HG02943 (cell line): Measurements from ENCODE around the gene ADAMTS19.
"Not testable (repeated sequence)": the region's sequence is repeated elsewhere in the genome, so short reads cannot be mapped to it uniquely, and the experiment has no call there.

Experiments used
- ATAC-seq: cut with Tn5 transposase; IDR thresholded peaks from one replicate; pipeline ENCODE4 v1.9.1; 2021; ENCODE audit warnings: mild to moderate bottlenecking, low read depth, moderate library complexity; ENCODE audit not compliant: unreplicated experiment

Gene ADAMTS19, protein sequence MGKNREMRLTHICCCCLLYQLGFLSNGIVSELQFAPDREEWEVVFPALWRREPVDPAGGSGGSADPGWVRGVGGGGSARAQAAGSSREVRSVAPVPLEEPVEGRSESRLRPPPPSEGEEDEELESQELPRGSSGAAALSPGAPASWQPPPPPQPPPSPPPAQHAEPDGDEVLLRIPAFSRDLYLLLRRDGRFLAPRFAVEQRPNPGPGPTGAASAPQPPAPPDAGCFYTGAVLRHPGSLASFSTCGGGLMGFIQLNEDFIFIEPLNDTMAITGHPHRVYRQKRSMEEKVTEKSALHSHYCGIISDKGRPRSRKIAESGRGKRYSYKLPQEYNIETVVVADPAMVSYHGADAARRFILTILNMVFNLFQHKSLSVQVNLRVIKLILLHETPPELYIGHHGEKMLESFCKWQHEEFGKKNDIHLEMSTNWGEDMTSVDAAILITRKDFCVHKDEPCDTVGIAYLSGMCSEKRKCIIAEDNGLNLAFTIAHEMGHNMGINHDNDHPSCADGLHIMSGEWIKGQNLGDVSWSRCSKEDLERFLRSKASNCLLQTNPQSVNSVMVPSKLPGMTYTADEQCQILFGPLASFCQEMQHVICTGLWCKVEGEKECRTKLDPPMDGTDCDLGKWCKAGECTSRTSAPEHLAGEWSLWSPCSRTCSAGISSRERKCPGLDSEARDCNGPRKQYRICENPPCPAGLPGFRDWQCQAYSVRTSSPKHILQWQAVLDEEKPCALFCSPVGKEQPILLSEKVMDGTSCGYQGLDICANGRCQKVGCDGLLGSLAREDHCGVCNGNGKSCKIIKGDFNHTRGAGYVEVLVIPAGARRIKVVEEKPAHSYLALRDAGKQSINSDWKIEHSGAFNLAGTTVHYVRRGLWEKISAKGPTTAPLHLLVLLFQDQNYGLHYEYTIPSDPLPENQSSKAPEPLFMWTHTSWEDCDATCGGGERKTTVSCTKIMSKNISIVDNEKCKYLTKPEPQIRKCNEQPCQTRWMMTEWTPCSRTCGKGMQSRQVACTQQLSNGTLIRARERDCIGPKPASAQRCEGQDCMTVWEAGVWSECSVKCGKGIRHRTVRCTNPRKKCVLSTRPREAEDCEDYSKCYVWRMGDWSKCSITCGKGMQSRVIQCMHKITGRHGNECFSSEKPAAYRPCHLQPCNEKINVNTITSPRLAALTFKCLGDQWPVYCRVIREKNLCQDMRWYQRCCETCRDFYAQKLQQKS

DNA sequence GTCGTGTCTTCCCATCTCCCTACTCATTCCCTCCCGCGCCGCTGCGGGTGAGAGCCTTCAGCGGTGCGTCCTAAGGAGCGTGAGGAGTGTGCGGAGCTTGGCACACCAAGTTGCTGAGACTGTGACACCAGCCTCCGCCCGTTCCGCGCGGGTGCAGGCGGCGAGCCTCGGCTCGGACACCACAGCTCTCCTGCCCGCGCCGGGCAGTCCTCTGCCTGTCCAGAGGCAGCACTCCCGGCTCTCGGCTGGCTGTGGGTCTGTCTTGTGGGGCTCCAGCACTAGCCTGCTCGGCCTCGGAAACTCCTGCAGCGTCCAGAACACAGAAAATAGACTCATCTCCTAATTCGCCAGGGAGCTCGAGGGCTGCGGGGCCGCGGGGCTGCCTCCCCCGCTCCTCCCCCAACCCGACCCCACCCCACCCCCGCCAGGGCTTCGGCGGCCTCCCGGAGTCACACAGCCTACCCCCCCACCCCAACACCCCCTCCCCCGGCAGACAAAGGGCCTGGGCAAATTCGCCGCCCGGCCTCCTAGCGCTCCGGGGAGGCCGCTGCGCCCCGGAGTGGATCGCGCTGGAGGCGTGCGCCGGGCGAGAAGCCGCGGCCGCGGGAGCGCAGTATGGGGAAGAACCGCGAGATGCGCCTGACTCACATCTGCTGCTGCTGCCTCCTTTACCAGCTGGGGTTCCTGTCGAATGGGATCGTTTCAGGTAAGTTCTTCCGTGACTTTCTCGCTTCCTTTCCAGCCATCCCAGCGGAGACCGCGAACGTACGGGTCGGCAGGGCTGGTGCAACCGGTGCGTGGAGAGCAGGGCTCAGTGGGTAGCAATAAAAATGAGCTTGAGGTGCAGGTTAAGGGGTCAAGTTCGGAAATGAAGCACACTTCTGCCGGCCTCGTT lies at the start of gene ADAMTS19:
ADAMTS19 (plus strand) TSS at position 522 of the 895 bp plus-strand sequence; CDS start at position 616, 94 bp downstream.
- ATAC-seq: no peak

DNA sequence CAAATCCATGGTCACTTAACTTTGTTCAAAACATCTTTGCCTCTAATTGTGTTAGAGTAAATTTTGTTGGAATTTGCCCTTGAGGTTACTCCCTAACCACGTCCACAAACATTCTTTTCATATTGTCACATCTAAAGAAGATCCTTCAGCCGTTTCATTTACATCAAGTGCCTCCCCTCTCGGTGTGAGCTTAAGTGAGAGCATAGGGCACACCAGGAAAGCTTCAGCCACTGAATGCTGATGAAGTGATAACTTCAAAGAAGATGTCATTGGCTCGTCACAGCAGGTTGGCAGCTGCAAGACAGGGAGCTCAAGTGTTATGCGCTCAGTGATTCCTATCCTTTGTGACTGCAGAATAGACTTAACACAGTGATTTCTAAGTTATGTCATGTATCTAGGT lies 49.6 kb upstream of the ADAMTS19 start:
- no peak for ATAC-seq

DNA sequence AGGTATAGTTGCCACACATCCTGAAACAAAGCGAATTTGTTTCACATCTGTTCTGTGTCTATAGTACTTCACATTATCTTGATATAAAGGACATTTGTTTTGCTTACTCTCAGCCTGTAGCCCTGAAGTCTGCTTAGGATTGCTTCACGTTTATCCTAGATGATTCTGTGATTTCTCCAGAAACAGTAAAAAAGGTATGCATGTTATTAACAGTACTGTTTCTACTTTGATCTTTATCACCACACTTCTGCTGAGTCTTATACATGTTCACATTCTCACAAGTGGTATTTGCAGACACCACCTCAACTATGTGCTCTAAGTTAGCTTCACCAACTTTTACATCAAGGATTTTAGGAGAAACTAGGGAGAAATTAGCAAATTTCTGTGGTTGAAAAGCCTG lies 47.4 kb upstream of the ADAMTS19 start:
- no peak for ATAC-seq

DNA sequence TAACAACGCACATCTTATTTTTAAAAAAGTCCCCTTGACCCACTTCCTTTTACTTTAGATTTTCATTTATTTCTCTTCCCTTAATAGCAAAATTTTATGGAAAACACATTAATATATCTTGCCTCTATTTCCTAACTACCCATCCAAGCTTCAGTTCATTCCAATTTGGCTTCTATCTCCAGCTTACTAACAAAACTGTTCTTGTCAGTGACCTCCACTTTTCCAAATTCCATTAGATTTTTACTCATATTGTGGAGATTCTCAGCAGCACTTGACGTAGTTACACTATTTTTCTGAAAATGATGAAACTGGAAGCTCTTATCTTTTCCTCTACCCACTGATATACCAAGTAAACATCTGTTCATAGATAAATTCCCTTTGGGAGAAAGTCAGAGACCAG lies 46.5 kb upstream of the ADAMTS19 start:
- no peak for ATAC-seq

DNA sequence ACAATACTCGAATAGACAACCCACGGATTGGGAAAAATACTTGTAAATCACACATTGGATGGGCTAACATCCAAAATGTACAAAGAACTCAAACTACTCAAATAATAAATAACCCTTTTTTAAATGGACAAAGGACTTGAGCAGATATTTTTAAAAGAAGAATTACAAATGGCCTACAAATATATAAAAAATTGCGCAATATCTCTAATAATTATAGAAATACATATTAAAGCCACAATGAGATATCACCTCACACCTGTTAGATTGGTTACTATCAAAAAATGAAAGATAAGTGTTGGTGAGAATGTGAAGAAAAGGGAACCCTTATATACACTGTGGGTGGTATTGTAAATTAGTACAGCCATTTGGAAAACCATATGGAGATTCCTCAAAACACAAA lies 40.8 kb upstream of the ADAMTS19 start:
- ATAC-seq: no peak

DNA sequence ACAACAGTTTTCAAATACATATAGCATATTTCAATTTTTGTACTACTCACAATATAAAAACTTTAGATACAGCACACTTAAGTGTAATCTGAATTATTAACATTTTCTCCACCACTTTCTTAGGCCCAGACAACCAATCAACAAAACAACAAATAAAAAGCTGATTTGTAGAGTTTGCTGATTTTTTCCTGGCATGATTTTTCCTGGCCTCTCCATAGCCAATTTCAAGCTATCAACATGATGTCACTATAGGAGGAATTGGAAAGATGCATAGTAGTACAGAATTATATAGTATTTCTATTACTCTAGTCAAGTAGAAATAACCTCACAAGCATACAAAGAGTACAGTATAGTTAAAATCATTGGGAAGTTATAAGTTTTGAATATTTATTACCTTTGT lies 35.1 kb upstream of the ADAMTS19 start:
- ATAC-seq: no peak

DNA sequence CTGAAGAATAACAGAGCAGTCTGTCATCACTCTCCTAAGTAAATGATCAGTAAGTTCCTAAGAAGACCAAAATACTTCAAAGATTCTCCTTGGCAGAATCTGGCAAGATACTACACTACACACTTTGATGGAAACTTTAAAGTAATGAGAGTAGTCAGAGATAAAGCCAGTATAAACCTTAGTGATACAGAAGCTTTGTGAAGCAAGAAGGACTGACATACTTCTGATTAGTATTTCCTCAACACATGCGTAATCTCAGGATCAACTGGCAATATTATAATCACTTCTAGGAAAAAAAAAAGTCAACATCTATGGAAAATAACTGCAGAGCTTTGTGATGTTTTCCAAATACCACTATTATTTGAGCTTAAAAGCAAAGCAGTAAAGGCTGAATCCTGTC lies 34.0 kb upstream of the ADAMTS19 start:
- ATAC-seq: no peak

DNA sequence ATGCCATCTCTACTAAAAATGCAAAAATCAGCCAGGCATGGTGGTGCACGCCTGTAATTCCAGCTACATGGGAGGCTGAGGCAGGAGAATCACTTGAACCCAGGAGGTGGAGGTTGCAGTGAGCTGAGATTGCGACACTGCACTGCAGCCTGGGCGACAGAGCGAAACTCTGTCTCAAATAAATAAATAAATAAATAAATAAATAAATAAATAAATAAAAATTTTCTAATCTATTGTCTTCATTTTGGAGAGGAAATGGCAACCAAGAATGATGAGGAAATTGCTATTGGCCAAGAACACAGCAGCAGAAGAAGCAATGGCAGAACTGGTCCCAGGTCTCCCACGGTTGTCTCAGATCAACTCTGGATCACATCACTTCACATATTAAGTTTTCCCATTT lies 31.5 kb upstream of the ADAMTS19 start:
- not testable (repeated sequence) for ATAC-seq

DNA sequence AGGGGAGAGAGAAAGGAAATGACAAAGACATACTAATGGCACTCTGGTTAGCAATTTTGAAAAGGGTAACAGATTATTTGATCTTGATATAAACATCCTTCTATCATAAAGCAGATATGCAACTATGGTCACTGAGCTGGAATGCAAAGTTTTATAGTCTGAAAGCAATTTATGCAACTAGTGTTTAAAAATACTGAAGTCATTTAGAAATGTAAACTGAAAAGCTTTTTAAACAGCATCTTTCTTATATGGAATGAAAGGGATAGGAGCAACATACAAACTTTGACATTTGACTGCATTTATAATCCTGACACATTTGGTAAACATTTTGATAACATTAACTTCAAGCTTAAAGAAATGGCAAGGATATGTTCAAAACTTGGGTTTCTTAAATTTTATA lies 28.7 kb upstream of the ADAMTS19 start:
- ATAC-seq: no peak

DNA sequence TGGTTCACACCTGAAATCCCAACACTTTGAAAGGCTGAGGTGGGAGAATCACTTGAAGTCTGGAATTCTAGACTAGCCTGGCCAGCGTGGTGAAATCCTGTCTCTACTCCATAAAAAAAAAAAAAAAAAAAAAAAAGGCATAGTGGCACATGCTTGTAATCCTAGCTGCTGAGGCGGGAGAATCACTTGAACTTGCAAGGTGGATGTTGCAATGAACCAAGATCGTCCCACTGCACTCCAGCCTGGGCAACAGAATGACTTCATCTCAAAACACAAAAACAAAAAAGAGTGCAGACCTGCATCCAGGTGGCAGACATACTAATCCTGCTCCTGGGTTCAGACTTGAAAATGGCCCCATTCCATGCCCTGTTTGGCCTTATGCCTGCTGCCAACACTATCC lies 21.8 kb upstream of the ADAMTS19 start:
- no peak for ATAC-seq

DNA sequence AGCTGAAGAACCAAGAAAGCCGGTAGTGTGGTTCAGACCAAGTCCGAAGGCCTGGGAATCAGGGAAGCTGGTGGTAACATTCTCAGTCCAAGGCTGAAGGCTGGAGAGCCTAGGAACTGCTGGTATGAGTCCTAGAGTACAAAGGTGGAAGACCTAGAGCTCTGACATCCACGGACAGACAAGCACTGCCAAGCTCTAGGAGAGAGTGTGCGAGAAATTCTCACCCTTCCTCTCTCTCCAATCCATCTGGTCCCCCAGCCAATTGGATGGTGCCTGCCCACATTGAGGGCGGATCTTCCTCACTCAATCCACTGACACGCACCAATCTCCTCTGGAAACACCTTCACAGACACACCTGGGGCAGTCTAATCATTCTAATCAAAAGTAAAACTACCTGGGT lies 19.7 kb upstream of the ADAMTS19 start:
- no peak for ATAC-seq

DNA sequence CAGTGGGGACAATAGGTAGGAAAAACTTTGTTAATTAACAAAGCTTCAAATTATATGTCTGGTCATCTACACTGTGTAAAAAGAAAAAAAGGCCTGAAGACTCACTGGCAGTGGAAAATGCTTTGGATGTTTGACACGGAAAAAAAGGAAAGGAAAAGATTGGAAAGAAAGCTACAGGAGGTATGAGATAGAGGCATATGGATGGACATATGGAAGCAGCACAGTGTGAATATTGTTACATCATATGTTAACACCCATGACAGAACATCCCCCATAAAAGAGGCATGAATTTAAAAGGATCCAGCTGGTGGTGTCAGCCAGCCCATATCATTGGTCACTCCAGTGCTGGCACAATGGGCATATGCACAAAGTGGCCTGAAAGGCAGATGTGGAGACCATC lies 19.0 kb upstream of the ADAMTS19 start:
- ATAC-seq: no peak

DNA sequence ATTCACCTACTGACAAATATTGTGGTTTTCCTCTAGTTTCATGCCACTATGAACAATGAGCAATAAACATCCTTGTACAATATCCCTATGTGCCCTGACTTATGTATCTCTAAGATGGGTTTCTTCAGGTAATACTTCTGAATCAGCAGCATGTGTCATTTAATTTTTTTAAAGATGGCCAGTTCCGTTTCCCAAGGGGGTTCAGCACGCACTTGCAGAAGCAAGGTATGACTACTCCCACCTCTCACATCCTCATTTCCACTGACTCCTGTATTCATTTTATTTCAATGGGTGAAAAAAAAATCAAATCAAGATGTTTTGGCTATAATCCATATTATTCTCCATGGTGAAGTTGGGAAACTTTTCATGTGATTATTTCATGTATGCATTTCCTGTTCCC lies 14.7 kb upstream of the ADAMTS19 start:
- no peak for ATAC-seq

DNA sequence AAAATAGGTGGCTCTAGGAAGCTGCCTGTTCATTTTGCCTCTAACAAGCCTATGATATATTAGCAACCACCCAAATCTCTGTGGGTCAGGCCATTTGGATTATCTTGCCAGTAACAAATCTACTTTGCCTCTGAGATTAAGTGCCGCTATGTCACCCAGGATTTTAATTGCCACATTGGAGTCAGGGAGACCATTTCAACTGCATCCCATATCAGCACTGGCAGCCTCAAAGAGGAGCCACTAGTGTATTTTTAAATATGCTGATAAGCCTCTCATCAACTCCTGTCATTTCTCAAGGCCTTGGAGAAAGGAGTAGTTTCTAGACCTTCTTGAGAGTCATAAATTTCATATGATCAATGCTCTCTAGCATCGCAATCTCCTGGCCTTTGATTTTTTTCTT lies 12.1 kb upstream of the ADAMTS19 start:
- no peak for ATAC-seq

DNA sequence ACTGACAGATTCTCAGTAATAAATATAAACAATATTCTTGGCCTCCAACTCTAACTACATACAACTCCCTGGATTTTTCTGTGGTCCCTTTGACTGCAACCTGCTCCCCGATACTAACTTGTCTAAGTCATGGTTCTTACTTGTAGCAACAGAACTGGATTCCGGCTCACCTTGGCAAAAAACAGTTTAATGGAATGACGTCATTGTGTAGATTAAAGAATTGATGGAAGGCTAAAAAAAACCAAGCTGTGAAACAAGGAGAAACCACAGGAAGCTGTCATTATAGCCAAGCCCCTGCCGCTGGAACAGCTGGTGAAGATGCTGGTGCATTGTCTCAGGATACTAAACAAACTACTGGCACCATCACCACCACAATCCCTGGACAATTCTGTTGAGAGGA lies 11.4 kb upstream of the ADAMTS19 start:
- ATAC-seq: no peak

DNA sequence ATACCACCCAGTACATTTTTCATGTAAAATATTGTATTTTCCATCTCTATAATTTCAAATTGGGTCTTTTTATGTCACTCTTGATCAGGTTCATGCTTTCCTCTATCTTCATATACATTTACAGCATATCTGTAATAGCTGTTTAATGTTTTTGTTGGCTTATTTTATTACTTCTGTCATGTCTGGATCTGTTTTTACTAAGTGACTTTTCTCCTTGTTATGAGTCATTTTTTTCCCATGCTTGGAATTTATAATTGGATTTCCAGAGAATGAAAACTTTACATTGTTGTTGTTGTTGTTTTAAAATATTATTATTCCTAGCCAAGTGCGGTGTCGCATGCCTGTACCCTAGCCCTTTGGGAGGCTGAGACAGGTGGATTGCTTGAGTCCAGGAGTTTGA lies 5.6 kb upstream of the ADAMTS19 start:
- no peak for ATAC-seq

DNA sequence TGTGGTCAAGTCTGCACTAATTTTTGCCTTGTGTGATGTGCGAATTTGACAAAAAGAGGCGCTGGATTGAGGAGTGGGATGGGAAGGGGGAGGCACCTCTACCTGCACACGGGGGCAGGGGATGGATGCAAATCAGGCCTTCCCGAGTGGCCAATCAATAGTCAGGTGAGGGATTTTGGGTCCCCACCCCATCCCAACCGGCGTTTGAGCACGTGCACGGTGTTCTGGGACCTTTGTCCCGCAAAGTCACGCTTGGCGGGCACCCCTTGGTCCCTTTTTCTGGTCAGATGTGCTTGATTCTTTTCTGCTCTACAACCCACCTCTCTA lies 685 bp upstream of the ADAMTS19 start:
- ATAC-seq: no peak

DNA sequence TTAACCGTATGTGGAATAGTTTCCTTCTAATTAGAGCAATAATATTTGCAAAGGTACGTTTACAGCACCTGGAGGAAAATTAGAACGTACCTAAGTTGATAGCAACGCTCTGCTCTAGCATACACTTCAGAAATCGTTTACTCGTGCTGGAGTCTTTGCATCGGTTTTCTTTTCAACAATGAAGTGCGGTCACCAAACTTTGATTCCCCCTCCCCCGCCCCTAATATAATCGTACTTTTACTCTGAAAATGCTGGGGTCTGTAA lies 506 bp downstream of the ADAMTS19 start:
- ATAC-seq: no peak

DNA sequence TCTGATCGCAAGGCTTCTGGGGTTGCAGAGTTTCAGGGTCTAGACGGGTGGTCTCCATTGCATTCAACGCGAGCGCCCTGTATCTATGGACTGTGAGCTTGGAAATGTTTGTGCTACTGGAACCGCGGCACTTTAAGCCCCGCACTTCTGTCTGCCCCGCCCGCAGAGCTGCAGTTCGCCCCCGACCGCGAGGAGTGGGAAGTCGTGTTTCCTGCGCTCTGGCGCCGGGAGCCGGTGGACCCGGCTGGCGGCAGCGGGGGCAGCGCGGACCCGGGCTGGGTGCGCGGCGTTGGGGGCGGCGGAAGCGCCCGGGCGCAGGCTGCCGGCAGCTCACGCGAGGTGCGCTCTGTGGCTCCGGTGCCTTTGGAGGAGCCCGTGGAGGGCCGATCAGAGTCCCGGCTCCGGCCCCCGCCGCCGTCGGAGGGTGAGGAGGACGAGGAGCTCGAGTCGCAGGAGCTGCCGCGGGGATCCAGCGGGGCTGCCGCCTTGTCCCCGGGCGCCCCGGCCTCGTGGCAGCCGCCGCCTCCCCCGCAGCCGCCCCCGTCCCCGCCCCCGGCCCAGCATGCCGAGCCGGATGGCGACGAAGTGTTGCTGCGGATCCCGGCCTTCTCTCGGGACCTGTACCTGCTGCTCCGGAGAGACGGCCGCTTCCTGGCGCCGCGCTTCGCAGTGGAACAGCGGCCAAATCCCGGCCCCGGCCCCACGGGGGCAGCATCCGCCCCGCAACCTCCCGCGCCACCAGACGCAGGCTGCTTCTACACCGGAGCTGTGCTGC lies 1.0 kb downstream of the ADAMTS19 start:
- ATAC-seq: no peak
